HG03108 (cell line): ENCODE data around the gene OSBPL10.
"Not testable (repeated sequence)": the region's sequence is repeated elsewhere in the genome, so short reads cannot be mapped to it uniquely, and the experiment has no call there.

Source experiments
- ATAC-seq: cut with Tn5 transposase; IDR thresholded peaks from one replicate; pipeline ENCODE4 v1.9.1; 2021; ENCODE audit warnings: moderate library complexity; ENCODE audit not compliant: unreplicated experiment

OSBPL10 gene

DNA sequence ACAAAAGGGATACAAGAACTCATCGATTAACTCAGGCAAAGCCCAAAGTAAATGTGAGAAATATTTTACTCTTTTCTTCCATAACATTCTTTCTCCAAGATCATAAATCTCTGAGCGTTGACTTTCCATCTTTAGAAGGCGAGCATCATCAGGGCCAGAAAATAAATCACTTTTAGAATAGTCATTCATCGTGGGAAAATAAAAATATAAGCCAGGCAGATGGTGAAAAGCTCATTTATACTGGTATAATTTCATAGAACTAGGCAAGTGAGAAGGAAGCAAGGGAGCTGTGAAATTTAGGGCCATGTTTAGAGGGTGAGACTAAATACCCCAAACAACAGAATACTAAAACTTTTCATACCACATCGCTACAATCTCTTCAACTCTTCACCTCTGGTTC is 257.4 kb downstream of the OSBPL10 start:
- no peak for ATAC-seq

- no peak for ATAC-seq
These were observed 259.4 kb downstream of the OSBPL10 start for GRCh38 chr3:31721676-31722075.

DNA sequence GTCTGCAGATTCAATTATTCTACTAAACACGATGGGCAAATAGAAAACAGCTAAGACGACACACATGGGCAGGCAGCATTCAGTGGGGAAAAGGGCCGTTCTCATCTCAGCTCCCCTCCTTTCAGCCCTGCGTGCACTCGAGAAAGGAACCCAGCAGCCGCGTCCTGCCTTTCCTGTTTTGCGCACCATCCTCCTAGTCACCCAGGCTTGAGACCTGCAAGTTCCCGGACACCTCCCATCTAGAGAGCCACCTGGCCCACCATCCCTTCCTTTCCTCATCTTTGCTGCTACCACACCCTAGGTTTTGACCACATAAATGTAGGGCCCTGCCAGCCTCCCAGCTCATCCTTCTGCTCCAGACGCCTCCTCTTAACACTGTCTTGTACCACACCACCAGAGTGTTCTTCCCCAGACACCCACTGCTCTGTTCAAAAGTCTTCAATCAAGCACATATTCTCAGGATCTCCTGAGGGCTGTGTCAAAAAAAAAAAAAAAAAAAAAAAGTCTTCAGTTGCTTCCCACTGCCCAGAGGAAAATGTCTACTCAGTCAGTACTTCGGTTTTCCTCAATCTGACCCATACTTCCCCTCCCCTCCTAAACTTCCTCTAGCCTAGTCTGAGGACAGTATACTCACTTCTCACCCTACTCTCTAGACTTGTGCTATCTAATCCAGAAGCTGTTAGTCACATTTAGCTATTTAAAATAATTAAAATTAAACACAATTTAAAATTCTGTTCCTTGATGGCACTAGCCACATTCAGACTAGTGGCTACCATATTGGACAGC is 266.4 kb downstream of the OSBPL10 start:
- no peak for ATAC-seq

DNA sequence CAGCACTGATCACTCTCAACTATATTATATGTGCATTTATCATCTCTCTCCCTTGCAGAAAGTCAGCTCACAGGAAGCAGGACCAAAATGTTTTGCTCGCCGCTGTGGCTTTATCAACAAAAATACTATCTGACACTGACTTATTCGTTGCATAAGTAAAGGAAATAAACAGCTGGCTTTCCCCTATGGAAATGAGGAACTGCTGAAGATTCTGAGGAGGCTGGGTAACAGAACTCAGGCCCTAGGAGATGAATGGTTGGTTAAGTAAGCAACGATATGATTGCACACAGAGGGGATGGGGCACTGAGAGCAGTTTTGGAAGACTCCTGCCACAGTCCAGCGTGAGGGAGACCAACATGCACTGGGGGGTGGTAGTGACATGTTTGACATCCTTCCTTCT is 267.2 kb downstream of the OSBPL10 start:
- ATAC-seq = no peak

GRCh38 chr3:31710123-31710803 is 270.8 kb downstream of the OSBPL10 start:
- no peak for ATAC-seq

DNA sequence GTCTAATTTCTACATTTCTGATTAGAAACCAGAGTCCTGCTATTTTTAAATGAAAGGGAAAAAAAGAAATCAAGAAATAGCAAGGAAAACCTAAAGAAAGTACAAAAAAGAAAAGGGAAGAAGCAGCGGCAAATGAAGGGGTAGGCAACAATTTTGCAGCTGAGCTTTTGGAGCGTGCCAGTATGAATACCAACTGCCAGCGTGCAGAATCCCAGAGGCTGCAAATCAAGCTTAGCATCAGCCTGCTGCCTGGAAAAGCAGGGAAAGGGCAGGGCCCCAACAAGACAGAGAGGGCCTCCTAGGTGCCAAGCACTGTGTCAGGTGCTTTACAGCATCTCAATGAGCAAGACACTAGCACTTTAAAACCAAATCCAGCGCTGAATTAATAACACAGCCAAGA is 271.5 kb downstream of the OSBPL10 start:
- no peak for ATAC-seq

DNA sequence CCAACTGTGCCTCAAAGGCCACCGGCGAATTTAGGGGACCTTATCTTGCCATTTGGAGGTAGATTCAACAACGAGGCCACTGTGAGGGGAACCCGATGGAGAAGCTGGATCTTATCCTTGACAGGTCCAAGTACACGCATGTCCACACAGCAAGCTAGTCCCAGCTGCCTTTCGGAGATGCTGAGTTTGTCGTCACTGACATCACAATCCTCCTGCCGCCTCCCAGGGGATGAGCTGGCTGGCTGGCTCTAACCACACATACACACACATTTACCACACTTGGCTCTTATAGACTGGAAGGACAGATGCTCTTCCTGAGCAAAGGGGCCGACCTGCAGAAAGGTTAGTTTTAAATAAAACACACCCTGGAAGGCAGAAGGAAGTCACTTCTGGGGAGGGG is 272.1 kb downstream of the OSBPL10 start:
- no peak for ATAC-seq

- ATAC-seq = no peak
These were observed 273.8 kb downstream of the OSBPL10 start for GRCh38 chr3:31707286-31707685.

- no peak for ATAC-seq
These were observed 275.3 kb downstream of the OSBPL10 start for GRCh38 chr3:31705736-31706135.

GRCh38 chr3:31704591-31705179 is 276.4 kb downstream of the OSBPL10 start:
- no peak for ATAC-seq

GRCh38 chr3:31704156-31704555 is 276.9 kb downstream of the OSBPL10 start:
- ATAC-seq = no peak

- ATAC-seq = no peak
These were observed 279.8 kb downstream of the OSBPL10 start for GRCh38 chr3:31701286-31701685.

DNA sequence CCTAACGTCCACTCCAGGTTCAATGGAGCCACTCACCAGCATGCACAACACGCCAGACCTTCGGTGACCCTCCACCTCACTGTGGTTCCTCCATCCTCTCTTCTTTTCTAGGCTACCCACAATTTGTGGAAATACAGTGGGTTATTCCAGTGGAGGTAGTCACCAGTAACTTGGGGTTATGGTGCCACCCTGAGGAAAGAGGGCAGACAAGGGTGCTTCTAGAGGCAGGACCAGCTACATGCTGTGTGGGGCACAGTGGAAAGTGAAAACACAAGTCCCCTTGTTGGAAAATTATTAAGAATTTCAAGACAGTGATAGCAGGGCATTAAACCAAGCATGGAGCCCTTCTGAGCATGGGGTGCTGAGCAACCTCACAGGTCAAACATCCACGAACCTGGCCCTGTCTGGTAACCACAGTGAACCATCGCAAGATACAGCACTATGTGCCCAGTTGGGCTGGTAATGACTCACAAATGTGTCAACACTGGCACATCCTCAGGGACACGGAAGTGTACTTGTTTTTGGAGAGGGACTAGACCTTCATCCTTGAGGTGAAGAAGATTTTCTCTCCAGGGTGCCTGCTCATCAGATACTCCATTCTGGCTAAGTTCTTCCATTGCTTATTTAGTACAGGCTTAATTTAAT is 281.6 kb downstream of the OSBPL10 start:
- no peak for ATAC-seq

DNA sequence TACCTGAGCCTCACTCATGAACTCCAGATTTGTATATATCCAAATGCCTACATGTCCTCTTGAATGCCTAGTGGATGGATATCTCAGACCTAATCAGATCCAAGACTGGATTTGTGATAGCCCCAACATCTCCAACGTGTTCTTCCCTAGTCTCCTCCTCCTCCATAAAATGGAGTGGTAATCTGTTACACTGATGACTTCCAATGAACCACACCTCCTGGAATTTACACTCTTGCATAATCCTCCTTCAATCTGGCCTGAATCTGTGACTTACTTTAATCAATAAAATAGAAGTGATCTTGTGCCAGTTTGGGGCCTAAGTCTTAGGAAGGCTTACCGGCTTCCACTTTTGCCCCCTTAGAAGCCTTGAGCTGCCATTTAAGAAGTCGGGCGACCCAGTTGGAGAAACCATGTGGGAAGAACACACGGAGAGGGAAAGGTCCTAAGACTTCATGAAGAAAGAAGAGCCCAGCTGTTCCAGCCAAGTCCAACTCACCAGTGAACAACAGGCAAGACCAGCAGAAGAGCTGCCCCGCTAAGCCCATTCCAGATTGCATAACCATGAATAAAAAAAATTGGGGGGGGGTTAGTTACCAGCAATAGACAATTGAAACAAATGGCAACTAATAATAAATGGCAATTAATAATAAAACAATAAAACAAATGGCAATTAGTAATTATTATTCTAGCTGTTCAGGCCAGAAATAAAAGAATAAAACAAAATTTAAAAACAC is 284.1 kb downstream of the OSBPL10 start:
- no peak for ATAC-seq

- ATAC-seq = no peak
These were observed 285.1 kb downstream of the OSBPL10 start for GRCh38 chr3:31696009-31696297.

- no peak for ATAC-seq
These were observed 285.6 kb downstream of the OSBPL10 start for GRCh38 chr3:31695280-31696008.

DNA sequence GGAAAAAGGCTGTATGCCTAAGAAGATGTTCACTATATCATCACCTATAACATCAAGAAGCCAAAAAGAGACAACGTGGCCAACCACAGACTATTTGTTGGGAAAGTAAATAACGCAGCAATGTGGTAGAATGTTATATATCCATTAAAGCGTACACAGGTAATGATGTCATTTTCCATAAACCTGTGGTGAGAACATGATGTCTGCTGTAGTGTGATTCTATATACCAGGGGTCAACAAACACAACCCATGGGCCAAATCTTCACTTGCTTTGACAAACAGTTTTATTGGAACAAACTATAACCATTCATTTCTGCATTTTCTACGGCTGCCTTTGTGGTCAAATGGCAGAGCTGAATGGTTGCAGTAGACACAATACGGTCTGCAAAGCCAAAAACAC is 287.7 kb downstream of the OSBPL10 start:
- ATAC-seq = no peak

DNA sequence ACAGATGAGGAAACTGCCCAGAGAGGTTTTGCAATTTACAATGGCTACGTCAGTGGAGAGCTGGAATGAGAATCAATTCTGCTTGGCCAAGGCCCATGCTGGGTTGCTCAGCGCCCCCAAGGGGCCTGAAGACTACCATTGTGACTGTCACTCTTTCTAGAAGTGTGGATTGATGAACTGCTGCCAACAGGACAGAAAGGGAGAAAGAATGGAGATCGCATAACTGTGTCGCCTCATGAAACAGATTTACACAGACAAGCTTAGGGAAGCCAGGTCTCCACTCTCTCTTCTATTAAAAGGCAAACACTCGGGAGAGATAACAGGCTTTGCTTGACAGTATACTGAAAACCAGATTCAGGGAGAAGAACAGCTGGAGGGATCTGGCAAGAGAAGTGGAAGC is 288.3 kb downstream of the OSBPL10 start:
- ATAC-seq = no peak

- no peak for ATAC-seq
These were observed 290.3 kb downstream of the OSBPL10 start for GRCh38 chr3:31690771-31691170.

DNA sequence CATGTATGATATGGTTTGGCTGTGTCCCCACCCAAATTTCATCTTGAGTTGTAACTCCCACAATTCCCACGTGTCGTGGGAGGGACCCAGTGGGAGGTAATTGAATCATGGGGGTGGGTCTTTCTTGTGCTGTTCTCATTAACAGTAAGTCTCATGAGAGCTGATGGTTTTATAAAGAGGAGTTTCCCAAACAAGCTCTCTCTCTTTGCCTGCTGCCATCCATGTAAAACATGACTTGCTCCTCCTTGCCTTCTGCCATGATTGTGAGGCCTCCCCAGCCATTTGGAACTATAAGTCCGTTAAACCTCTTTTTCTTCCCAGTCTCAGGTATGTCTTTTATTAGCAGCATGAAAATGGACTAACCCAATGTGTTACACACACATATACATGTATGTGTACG is 291.5 kb downstream of the OSBPL10 start:
- not testable (repeated sequence) for ATAC-seq

GRCh38 chr3:31688984-31689383 is 292.1 kb downstream of the OSBPL10 start:
- ATAC-seq = no peak
